HT1080 (cell line): Measurements from ENCODE around the gene EEIG1. TPM values are rescaled to one million over a fixed set of nuclear protein-coding genes. Genes with fewer than 3 reads are reported as not detected.
"Not testable (repeated sequence)": the region's sequence is repeated elsewhere in the genome, so short reads cannot be mapped to it uniquely, and the experiment has no call there.

Experiments
- DNase-seq: peaks from one replicate; pipeline ENCODE4 v3.0.0-alpha.2; 2015; ENCODE audit warnings: low read depth
- polyA plus RNA-seq, 2 experiments: library from polyadenylated mRNA; depleted of rRNA; stranded (reverse); fragments of >200 nt; gene quantifications; 2 replicates each; pipeline ENCODE4 v1.2.3, GENCODE V29; 2015
- total RNA-seq: library from RNA; depleted of rRNA; stranded (reverse); fragments of >200 nt; shearing (Covaris generic); gene quantifications from 2 replicates; pipeline ENCODE4 v1.2.3, GENCODE V29; 2014; rRNA removed

The EEIG1 gene
- 3.4 and 6.8 TPM in 2 replicates for total RNA-seq
- polyA plus RNA-seq (2015; cell fraction: cytosol; rRNA removed), result 10.2 and 10.7 TPM in 2 replicates
- 7.0 and 8.1 TPM in 2 replicates for polyA plus RNA-seq (2015; cell fraction: nucleus; rRNA removed)

GRCh38 chr9:127980706-127981558 is at the start of gene EEIG1:
TSS of gene EEIG1 (minus strand) at chr9:127980989. CDS start at chr9:127980137, 852 bp downstream.
- DNase-seq, result peak; percentile 86

DNA sequence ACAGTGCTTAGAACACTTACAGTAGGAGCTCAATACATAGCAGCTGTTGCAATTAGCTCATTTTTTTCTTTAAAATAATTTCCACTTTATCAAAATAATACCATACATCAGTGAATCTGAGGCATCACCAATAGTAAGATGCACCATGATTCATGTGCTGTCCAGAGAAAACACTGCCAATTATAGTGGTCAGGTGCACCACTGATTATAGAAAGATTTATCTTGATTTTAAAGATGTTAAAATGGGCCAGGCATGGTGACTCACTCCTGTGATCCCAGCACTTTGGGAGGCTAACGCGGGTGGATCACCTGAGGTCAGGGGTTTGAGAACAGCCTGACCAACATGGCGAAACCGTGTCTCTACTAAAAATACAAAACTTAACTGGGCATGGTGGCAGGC is 46.9 kb upstream of the EEIG1 start:
- DNase-seq, result no peak

GRCh38 chr9:128026773-128027541 is 46.2 kb upstream of the EEIG1 start:
- no peak for DNase-seq

DNA sequence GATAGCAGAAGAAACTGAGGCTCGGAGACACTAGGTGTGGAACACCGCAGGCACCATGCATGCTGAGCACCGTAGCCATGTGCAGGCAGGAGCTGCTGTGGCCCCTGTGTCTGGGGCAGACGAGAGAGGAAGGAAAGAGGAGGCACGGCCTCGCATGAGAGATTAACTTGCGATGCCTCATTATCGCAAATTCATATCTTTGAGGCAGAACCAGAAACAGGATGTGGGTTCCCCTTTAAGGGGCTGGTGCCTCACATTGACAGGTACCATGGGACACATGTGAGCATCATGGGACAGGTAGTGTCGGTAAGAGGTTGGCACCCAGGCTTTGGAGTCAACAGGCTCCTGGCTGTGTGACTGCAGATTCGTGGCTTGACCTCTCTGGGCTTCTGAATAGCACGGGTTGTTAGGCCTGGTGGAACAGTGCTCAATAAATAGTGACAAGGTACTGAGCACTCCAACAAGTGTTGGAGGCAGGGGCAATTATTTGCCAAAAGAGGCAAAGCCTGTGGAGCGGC is 45.5 kb upstream of the EEIG1 start:
- DNase-seq, result no peak

- DNase-seq, result no peak
Measured at GRCh38 chr9:128025736-128026135, 44.9 kb upstream of the EEIG1 start.

GRCh38 chr9:128024761-128025308 is 44.0 kb upstream of the EEIG1 start:
- no peak for DNase-seq

DNA sequence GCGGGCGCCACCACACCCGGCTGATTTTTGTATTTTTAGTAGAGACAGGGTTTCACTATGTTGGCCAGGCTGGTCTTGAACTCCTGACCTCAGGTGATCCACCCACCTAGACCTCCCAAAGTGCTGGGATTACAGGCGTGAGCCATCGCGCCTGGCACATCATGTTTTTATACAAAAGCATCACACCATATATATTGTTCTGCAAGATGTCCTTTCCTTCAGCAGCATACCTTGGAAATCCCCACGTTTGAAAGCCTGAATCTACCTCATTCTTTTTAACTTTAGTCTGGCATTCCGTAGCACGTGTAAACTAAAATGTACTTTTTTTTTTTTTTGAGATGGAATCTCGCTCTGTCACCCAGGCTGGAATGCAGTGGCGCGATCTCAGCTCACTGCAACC is 42.9 kb upstream of the EEIG1 start:
- not testable (repeated sequence) for DNase-seq

GRCh38 chr9:128022886-128023285 is 42.1 kb upstream of the EEIG1 start:
- peak; percentile 64 for DNase-seq

DNA sequence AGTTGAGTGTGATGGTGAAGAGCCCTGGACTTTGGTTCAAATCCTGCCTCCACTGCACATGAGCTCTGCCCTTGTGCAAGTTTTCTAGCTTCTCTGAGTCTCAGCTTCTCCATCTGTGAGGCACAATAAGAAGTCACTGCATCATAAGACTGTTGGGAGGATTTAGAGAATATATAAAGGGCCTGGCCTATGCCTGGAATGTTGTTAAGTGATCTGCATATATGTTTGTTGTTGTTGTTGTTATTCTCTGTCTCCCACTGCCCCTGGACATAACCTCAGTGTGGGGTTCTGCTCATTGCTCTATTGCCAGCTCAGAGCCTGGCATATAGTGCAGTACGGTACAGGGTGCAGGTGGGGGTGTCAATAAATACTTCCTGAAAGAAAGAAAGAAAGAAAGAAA is 40.3 kb upstream of the EEIG1 start:
- DNase-seq, result no peak

GRCh38 chr9:128020692-128021091 is 39.9 kb upstream of the EEIG1 start:
- no peak for DNase-seq

GRCh38 chr9:128015696-128016095 is 34.9 kb upstream of the EEIG1 start:
- no peak for DNase-seq

- no peak for DNase-seq
Measured at GRCh38 chr9:128011071-128011817, 30.5 kb upstream of the EEIG1 start.

DNA sequence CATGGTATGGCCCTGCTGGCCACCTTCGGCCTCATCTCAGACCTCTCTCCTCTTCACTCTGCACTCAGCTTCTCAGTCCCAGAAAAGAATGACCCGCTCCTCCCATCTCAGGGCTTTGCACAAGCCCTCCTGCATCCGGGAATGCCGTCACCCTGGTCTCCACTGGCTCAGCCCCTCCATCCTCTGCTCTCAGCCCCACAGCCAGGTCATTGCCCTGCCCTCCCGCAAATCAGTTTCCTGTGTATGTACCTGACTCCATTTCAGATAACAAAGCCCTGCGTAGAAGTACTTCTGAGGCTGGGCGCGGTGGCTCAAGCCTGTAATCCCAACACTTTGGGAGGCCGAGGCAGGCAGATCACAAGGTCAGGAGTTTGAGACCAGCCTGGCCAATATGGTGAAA is 28.9 kb upstream of the EEIG1 start:
- no peak for DNase-seq

DNA sequence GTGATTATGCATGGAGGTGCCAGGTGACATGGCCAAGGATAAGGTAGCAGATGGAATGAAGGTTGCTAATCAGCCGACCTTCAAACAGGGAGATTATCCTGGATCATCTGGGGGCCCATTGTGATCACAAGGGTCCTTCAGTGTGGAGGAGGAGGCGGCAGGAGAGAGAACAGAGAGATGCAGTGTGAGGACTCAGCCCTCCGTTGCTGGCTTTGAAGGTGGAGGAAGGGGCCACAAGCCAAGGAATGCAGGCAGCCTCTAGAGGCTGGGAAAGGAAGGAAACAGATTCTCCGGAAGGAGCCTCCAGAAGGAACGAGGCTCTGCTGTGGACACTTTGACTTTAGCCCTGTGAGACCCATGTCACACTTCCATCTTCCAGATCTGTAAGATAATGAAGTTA is 27.4 kb upstream of the EEIG1 start:
- DNase-seq, result no peak

DNA sequence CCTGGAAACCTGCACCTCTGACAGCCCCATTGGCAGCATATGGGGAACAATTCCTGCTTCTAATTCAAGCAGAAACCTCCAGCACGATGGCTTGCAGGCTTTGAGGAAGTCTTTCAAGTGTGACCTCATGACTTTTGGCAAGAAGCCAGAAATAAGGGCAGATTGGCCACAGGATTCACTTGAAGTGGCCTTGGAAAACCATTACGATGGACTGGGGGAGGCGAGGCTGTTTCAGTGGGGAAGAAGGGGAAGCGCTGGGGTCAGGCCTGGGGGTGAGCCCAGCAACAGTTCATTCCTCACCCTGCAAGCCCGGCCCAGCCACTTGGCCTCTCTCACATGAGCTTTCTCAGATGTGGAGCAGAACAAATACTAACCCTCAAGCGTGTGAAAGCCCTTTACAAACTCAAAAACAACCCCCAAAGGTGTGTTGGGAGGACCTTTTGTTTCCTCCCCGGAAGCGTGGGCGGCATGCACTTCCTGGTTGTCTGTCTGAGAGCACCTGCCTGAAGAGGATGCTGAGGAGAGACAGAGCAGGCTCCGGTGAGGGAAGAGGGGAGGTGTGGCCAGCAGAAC is 26.9 kb upstream of the EEIG1 start:
- no peak for DNase-seq

DNA sequence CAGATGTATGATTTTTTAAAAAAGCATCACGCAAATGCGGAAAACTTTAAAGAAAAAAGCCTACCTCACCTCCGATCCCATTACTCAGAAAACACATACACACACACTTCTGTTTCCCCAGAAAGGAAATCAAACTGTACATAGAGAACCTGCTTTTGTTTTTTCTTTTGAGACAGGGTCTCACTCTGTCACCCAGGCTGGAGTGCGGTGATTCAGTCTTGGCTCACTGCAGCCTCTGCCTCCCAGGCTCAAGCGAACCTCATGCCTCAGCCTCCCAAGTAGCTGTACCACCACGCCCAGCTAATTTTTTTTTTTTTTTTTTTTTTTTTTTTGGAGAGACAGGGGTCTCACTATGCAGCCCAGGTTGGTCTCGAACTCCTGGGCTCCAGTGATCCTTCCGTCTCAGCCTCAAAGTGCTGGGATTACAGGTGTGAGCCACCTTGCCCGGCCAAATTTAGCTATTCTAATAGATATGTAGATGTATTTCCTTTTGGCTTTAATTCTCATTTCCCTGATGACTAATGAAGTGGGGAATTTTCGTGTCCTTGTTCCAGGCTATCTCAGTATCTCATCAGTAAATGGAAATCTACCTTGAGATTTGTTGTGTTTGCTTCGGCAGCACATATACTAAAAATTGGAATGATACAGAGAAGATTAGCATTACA is 25.7 kb upstream of the EEIG1 start:
- DNase-seq, result peak; percentile 38

GRCh38 chr9:128005923-128006322 is 25.1 kb upstream of the EEIG1 start:
- no peak for DNase-seq

DNA sequence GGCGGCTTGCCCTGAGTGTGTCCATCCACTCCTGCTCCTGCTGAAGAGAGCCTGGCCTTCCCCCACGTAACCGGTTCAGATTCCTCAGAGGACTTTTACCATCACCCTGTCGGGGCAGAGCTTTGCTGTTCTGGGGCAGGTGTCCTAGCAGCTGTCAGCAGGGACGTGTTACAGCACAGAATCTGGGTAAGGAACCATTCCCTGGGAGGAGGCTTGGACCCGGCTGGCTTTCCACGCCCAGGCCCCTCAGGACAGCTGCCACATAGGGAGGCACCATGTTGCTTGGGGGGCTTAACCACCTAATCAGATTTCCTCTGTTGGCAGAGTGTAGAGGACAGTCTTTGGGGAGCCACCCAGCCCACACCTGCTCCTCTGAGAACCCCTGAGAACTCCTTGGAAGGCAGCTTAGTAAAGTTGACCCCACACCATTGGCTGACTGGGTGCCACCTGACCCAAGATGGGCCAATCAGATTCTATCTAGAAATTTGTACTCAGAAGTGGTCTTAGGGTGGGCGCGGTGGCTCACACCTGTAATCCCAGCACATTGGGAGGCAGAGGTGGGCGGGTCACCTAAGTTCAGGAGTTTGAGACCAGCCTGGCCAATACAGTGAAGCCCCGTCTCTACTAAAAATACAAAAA is 23.3 kb upstream of the EEIG1 start:
- no peak for DNase-seq

GRCh38 chr9:128002959-128003358 is 22.2 kb upstream of the EEIG1 start:
- no peak for DNase-seq
